IPS-18a (cell line): ENCODE data around the gene CCP110.
A peak's percentile ranks its signal among the peaks of the same experiment; 100 is the strongest.

Experiments used
- H3K27ac ChIP-seq: one replicate; pipeline ENCODE4 v1.5.1; 2013; ENCODE audit warnings: low read length
- H3K27me3 ChIP-seq: one replicate; pipeline ENCODE4 v1.6.1; 2013; ENCODE audit warnings: mild to moderate bottlenecking, low read length; ENCODE audit not compliant: control insufficient read depth, insufficient read depth
- H3K36me3 ChIP-seq: one replicate; pipeline ENCODE4 v1.6.1; 2013; ENCODE audit warnings: low read depth, low read length; ENCODE audit not compliant: control insufficient read depth
- H3K4me1 ChIP-seq: one replicate; pipeline ENCODE4 v1.6.1; 2013; ENCODE audit warnings: low read depth, low read length; ENCODE audit not compliant: control insufficient read depth
- H3K4me3 ChIP-seq: one replicate; pipeline ENCODE4 v1.5.1; 2013; ENCODE audit warnings: low read length
- H3K9ac ChIP-seq: one replicate; pipeline ENCODE4 v1.6.1; 2013; ENCODE audit warnings: mild to moderate bottlenecking, low read length, moderate library complexity
- H3K9me3 ChIP-seq: one replicate; pipeline ENCODE4 v1.6.1; 2013; ENCODE audit warnings: low read depth, low read length; ENCODE audit not compliant: control insufficient read depth

The CCP110 gene

DNA sequence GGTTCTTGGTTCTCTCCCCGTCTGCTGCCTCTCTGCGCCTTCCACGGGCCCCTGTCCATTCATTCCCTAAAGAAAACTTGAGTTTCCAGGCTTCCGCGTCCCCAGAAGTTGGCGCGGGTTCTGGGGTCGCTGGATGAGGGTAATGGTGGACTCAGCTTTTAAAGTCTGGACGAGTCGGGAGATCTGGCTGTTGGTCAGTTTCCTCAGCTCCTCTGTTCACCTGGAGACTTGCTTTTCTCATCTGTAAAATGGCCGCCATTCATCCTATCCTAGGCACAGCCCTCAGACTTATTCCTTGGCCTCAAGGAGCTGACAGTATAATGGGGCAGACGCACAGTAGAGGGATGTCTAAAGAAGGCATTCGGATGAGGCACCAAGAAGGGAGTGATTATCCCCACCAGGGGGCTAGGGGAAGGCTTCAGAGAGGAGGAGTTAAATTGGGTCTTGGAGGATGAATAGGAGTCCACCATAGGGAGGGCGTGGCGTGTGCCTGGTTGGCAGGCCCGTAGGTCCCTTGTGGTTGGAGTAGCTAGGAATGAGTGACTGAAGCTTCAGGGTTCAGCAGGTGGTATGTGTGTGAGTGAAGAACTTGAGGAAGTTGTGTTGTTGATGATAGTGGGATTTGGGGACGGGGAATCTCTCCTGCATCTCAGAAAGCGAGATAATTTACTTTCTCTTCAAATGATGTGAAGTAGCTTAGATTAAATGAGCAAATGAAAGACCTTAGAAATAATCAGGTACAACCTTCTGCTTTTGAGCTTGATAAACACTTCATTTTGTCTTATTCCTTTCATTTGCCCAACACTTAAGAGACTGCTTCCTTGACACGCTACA is 32.4 kb downstream of the CCP110 start:
- peak overlapping the region; percentile 93 for H3K27ac ChIP-seq

DNA sequence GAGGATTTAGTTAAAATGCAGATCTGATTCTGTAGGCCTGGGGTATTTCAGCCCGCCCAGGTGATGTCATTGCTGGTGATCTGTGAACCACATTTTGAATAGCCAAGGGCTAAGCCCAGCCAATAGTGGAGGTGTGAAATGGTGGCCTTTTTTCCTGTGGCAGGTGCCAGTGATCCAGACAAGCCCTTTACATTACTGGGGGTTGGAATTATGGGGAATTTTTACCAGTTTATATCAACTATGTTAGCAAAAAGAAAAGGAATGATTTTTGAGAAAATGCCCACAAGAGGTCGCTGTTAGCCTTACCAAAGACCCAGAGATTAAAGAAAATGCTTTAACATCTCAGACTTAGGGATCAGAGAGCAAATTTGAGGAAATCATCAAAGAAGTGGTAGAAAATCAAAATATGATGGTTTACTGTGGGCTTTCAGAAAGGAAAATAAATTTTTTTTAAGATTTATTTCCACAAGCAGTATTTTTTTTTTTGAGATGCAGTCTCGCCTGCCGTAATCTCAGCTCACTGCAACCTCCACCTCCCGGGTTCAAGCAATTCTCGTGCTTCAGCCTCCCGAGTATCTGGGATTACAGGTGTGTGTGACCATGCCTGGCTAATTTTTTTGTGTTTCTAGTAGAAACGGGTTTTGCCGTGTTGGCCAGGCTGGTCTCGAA is 35.6 kb downstream of the CCP110 start:
- no peak overlapping the region for H3K9ac ChIP-seq
- H3K4me1 ChIP-seq = no peaks in the 10 kb centered on the region
- H3K36me3 ChIP-seq = no peaks in the 10 kb centered on the region
- no peak overlapping the region for H3K4me3 ChIP-seq
- H3K27me3 ChIP-seq = no peaks in the 10 kb centered on the region
- no peaks in the 10 kb centered on the region for H3K9me3 ChIP-seq
- H3K27ac ChIP-seq = no peak overlapping the region

More for the DNA sequence above, 32.4 kb downstream of the CCP110 start:
- Histone ChIP-seq H3K9me3 (no peaks in the 10 kb centered on the region), H3K36me3 (peaks cover 7% of the 10 kb centered on the region), H3K27me3 (no peaks in the 10 kb centered on the region), H3K9ac (peak overlapping the region; percentile 97), H3K4me3 (peak overlapping the region; percentile 93), H3K4me1 (no peaks in the 10 kb centered on the region)

DNA sequence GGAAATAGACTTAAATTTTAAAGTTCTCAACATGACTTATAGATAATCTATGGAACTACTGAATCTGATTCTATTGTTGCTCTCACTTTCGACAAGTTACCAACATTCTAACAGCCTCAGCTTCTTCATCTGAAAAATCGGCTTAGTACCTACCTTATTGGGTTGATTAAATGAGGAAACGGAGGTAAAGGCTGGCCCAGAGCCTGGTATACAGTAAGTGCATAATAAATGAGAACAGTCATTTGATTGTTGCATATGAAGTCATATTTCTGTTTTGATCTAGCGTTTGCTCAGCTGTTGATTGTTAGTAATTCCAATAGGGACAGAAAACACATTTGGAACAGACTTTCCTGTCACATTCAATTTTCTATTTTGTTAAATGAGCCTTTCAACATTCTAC is 36.3 kb downstream of the CCP110 start:
- no peaks in the 10 kb centered on the region for H3K4me1 ChIP-seq
- no peak overlapping the region for H3K27ac ChIP-seq

DNA sequence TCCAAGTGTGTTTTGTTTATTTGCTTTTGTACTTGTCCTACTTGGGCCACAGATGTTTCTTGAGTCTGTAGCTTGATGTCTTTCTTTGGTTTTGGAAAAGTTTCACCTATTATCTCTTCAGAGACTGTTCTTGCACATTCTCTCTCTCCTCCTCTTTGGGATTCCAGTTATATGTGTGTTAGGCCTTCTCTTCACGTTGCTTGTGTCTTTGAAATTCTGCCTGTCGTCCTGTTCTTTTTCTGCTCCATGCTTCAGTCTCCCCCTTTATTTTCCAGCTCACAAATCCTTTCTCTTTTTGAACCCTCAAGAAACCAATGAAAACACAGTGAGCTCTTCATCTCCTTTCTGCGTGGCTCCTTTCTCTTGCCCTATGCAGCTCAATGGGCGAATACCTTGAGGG is 39.6 kb downstream of the CCP110 start:
- Histone ChIP-seq H3K9ac (no peak overlapping the region), H3K27ac (no peak overlapping the region), H3K4me3 (no peak overlapping the region), H3K9me3 (no peaks in the 10 kb centered on the region), H3K36me3 (peaks cover 13% of the 10 kb centered on the region), H3K4me1 (no peaks in the 10 kb centered on the region), H3K27me3 (no peaks in the 10 kb centered on the region)

More for the DNA sequence above, 36.3 kb downstream of the CCP110 start:
- Histone ChIP-seq H3K4me3 (no peak overlapping the region), H3K9me3 (no peaks in the 10 kb centered on the region), H3K36me3 (no peaks in the 10 kb centered on the region), H3K27me3 (no peaks in the 10 kb centered on the region), H3K9ac (no peak overlapping the region)

DNA sequence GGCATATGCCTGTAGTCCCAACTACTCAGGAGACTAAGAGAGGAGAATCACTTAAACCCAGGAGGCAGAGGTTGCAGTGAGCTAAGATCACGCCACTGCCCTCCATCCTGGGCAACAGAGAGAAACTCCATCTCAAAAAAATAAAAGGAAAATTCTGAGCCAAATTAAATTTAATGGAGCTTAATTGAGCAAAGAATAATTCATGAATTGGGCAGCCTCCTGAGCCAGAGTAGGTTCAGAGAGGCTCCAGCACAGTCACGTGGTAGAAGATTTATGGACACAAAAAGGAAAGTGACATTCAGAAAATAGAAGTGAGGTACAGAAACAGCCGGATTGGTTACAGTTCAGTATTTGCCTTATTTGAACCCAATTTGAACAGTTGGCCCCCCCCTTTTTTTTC is 42.6 kb downstream of the CCP110 start:
- Histone ChIP-seq H3K27me3 (no peaks in the 10 kb centered on the region), H3K4me3 (no peak overlapping the region), H3K27ac (no peak overlapping the region), H3K4me1 (no peaks in the 10 kb centered on the region), H3K9me3 (no peaks in the 10 kb centered on the region), H3K36me3 (peaks cover 24% of the 10 kb centered on the region), H3K9ac (no peak overlapping the region)

DNA sequence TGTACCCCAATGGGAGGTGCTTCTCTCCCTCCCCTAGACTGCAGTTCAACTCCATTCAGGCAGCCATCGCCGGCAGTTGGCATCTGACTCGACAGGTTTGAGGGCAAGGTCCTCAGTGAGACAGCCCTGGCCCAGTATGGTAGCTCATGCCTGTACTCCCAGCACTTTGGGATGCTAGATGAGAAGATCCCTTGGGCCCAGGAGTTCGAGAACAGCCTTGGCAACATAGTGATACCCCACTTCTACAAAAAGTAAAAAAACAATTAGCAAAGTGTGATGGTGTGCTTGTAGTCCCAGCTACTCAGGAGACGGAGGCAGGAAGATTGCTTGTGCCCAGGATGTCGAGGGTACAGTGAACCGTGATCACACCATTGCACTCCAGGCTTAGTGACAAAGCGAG is 43.8 kb downstream of the CCP110 start:
- H3K27me3 ChIP-seq = no peaks in the 10 kb centered on the region
- H3K4me1 ChIP-seq = no peaks in the 10 kb centered on the region
- no peak overlapping the region for H3K9ac ChIP-seq
- H3K27ac ChIP-seq = no peak overlapping the region
- H3K36me3 ChIP-seq = peaks cover 27% of the 10 kb centered on the region
- no peak overlapping the region for H3K4me3 ChIP-seq
- H3K9me3 ChIP-seq = no peaks in the 10 kb centered on the region

DNA sequence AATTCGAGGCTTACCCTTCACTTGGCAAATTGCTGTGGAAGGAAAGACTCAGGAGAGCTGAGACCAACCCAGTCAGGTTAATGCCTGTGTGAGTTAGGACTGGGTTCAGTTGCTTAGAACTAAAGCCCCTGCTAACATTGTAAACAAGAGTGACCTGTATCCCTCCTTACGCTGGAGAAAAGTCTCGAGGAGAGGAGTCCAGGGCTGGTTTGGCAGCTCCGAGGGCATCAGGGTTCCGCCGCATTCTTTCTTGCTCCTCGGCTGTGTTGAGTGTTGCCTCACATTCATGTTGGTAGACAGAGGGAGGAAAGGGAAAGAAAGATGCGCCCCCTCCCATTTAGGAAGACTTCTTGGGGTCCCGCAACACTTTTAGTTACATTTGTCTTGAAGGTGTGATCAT is 50.3 kb downstream of the CCP110 start:
- Histone ChIP-seq H3K4me1 (no peaks in the 10 kb centered on the region), H3K4me3 (no peak overlapping the region), H3K27ac (no peak overlapping the region), H3K9ac (no peak overlapping the region), H3K36me3 (peaks cover 46% of the 10 kb centered on the region), H3K9me3 (no peaks in the 10 kb centered on the region), H3K27me3 (no peaks in the 10 kb centered on the region)

DNA sequence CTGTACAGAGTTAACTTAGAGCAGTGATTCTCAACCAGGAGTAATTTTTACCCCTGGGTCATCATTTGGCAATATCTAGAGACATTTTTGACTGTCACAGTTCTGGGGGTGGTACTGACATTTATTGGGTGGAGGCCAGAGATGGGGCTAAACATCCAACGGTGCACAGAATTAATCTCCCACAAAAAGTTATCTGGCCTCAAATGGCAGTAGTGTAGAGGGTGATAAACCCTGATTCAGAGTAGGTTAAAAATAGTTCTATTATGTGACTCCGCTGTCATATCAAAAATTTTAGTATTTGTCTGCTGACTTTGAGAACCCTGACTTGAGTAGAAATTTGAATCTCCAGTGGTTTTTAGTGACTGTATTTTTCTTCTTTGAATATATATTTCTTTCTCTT is 50.9 kb downstream of the CCP110 start:
- Histone ChIP-seq H3K9me3 (no peaks in the 10 kb centered on the region), H3K27me3 (no peaks in the 10 kb centered on the region), H3K4me1 (no peaks in the 10 kb centered on the region), H3K4me3 (no peak overlapping the region), H3K36me3 (peaks cover 43% of the 10 kb centered on the region), H3K9ac (no peak overlapping the region), H3K27ac (no peak overlapping the region)

DNA sequence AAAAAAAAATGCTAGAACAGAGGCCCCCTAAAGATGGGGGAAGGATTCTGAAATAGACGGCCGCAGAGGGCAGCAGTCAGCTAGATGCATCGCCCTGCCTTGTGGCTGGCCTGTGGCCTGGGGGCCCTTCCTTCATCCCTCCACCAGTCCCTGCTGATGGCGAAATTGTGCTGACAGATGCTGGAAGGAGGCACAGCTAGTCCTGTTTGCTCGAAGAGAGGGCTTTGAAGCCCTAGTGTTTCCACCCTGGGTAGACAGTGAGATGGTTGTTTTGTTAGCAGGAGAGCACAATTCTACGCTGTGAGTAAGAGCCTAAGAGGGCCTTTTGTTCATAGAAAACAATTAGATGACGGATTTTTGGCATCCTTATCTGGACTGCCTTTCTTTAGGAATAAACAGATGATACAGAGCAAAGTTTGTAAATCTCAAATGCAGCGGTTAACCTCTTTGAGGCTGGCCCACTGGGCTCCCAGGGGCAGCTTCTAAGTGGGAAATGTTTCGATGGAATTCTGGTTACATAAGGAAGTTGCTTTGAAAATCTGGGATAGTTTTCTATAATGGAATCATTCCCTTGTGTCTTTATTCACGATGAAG is 54.7 kb downstream of the CCP110 start:
- Histone ChIP-seq H3K27ac (no peak overlapping the region), H3K9ac (no peak overlapping the region), H3K4me1 (no peaks in the 10 kb centered on the region), H3K4me3 (no peak overlapping the region), H3K9me3 (no peaks in the 10 kb centered on the region), H3K27me3 (no peaks in the 10 kb centered on the region), H3K36me3 (peaks cover 59% of the 10 kb centered on the region)

DNA sequence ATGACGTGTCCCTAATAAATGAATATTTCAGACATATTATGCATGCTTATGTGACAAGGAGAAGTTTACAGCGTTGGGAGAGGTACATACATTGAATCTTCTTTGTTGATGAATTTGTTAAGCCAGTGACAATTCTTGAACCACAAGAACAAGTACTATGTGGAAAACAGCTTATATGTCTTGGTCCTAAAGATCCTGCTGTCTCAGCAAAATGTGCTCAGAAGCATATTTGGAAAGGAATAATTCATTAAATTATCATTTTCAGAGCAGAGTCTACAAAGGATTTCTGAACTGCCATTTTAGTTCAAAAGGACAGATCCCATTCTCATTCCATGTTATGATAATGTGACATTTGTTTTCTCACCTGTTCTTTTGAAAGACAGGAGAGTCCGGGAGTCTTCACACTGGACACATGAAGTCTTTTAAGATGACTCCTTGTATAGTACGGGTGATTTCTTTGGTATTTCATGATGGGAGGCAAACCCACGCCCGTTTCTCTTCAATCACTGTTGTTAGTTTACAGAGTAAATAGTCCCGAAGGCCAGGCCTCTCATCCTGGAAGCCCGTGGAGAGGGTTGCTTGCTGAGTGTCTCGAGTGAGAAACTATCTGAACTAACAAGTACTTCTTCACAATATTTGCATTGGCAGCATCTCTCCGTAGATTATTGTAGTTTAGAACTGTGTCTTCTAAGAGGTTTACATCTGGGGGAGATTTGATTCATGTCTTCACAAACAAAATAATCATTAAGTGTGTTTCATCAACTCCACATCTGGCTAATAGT is 58.5 kb downstream of the CCP110 start:
- no peak overlapping the region for H3K27ac ChIP-seq
- H3K4me3 ChIP-seq = no peak overlapping the region
- H3K36me3 ChIP-seq = peaks cover 43% of the 10 kb centered on the region
- H3K9me3 ChIP-seq = no peaks in the 10 kb centered on the region
- no peak overlapping the region for H3K9ac ChIP-seq
- no peaks in the 10 kb centered on the region for H3K27me3 ChIP-seq
- H3K4me1 ChIP-seq = no peaks in the 10 kb centered on the region

DNA sequence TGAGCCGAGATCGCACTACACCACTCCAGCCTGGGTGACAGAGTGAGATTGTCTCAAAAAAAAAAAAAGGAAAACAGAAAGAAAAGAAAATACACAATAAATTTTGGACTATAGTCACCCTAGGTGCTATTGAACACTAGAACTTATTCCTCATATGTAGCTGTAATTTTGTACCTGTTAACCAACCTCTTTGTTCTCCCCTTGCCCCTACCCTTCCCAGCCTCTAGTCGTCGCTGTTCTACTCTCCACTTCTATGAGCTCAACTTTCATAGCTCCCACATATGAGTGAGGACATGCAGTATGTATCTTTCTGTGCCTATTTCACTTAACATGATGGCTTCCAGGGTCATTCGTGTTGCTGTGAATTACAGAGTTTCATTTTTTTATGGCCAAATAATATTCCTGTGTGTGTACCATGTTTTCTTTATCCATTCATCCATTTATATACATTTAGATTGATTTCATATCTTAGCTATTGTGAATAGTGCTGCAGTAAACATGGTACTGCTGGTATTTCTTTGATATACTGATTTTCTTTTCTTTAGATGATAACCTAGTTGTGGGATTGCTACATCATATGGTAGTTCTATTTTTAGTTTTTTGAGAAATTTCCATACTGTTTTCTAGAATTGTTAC is 60.0 kb downstream of the CCP110 start:
- Histone ChIP-seq H3K27ac (no peak overlapping the region), H3K9ac (no peak overlapping the region), H3K4me3 (no peak overlapping the region), H3K9me3 (no peaks in the 10 kb centered on the region), H3K27me3 (no peaks in the 10 kb centered on the region), H3K36me3 (peaks cover 27% of the 10 kb centered on the region), H3K4me1 (no peaks in the 10 kb centered on the region)
